CD4-positive, CD25-positive, alpha-beta regulatory T cell (primary cell): ENCODE results near the gene ANXA5. TPM values are rescaled to one million over a fixed set of nuclear protein-coding genes. Genes with fewer than 3 reads are reported as not detected.

Experiments used
- ATAC-seq, 2 donors: fragments of 150-1000 bp; cut with Tn5 transposase; one replicate each; pipeline ENCODE4 v1.10.0; 2021; ENCODE audit warnings: low read depth in 2 of 2, moderate number of reproducible peaks in 2 of 2, moderate library complexity in 1 of 2
- DNase-seq, 3 donors: peaks; one replicate each; pipeline versions ENCODE4 v3.0.0 to v3.0.0-alpha.2; 2012 to 2022; ENCODE audit warnings: mixed read lengths in 1 of 3
- H3K27ac ChIP-seq: one replicate; pipeline ENCODE4 v1.7.0; 2013; ENCODE audit warnings: mild to moderate bottlenecking, low read length; ENCODE audit not compliant: insufficient read depth, poor library complexity, severe bottlenecking
- H3K27me3 ChIP-seq: one replicate; pipeline ENCODE4 v1.7.0; 2013; ENCODE audit warnings: low read length; ENCODE audit not compliant: control insufficient read depth, insufficient read depth
- H3K36me3 ChIP-seq: one replicate; pipeline ENCODE4 v1.7.0; 2013; ENCODE audit warnings: mild to moderate bottlenecking, low read length, moderate library complexity; ENCODE audit not compliant: control insufficient read depth, insufficient read depth
- H3K4me1 ChIP-seq: 2 replicates; pipeline ENCODE4 v1.7.0; 2013; ENCODE audit warnings: mild to moderate bottlenecking, low read length; ENCODE audit not compliant: insufficient read depth, control insufficient read depth, poor library complexity, severe bottlenecking
- H3K4me3 ChIP-seq: one replicate; pipeline ENCODE4 v1.7.0; 2013; ENCODE audit warnings: low read depth, mild to moderate bottlenecking, low read length, moderate library complexity
- H3K9me3 ChIP-seq, 2 experiments: 1 replicate in 1 of 2; 2 replicates in 1 of 2; pipeline ENCODE4 v1.7.0; 2013; ENCODE audit warnings: low read length in 2 of 2, mild to moderate bottlenecking in 1 of 2, moderate library complexity in 1 of 2; ENCODE audit not compliant: control insufficient read depth in 2 of 2
- H3K27ac Mint-ChIP-seq, 3 donors: one replicate each; pipeline ENCODE4 v1.8.0; 2020 to 2022; ENCODE audit warnings: mild to moderate bottlenecking in 3 of 3, mixed read lengths in 3 of 3, moderate library complexity in 2 of 3
- H3K27me3 Mint-ChIP-seq: one replicate; pipeline ENCODE4 v1.8.0; 2022; ENCODE audit warnings: mild to moderate bottlenecking, mixed read lengths
- H3K36me3 Mint-ChIP-seq: one replicate; pipeline ENCODE4 v1.8.0; 2020; ENCODE audit warnings: mixed read lengths
- H3K4me1 Mint-ChIP-seq, 4 donors: one replicate each; pipeline ENCODE4 v1.8.0; 2020 to 2022; ENCODE audit warnings: mixed read lengths in 4 of 4, mild to moderate bottlenecking in 1 of 4
- H3K4me3 Mint-ChIP-seq, 4 donors: one replicate each; pipeline ENCODE4 v1.8.0; 2020 to 2022; ENCODE audit warnings: mild to moderate bottlenecking in 4 of 4, mixed read lengths in 4 of 4, moderate library complexity in 3 of 4
- H3K9me3 Mint-ChIP-seq, 7 donors: one replicate each; pipeline ENCODE4 v1.8.0; 2020 to 2022; ENCODE audit warnings: mixed read lengths in 7 of 7, mild to moderate bottlenecking in 3 of 7, moderate library complexity in 2 of 7
- polyA plus RNA-seq, 4 donors: library from polyadenylated mRNA; unstranded; fragments of 300-500 nt; fragmentation: Illumina TruSeq; gene quantifications; one replicate each; pipeline ENCODE4 v1.2.3, GENCODE V29; 2021
- total RNA-seq: library from RNA; stranded (reverse); gene quantifications from one replicate; pipeline ENCODE4 v1.2.3, GENCODE V29; 2022

The ANXA5 gene
- total RNA-seq (125 TPM), polyA plus RNA-seq (100 to 1,000 TPM; 224 to 380 (median 302) TPM)

- Histone ChIP-seq H3K4me1 (peaks cover 22% of the 10 kb centered on the region), H3K36me3 (no peaks in the 10 kb centered on the region), H3K27me3 (no peaks in the 10 kb centered on the region), H3K4me3 (peak within 1 kb of the TSS; percentile 94), H3K9me3 (no peaks in the 10 kb centered on the region), H3K27ac (peak within 1 kb of the TSS; percentile 56)
- H3K27ac Mint-ChIP-seq, result peak within 1 kb of the TSS; percentile 38 to 92 (median 82)
- peaks cover 17% of the 10 kb centered on the region for H3K27me3 Mint-ChIP-seq
- H3K4me1 Mint-ChIP-seq, result peaks cover 21 to 45% (median 42%) of the 10 kb centered on the region in 4 donors
- peaks cover 9% of the 10 kb centered on the region for H3K36me3 Mint-ChIP-seq
- ATAC-seq (peak; percentile 88), DNase-seq (peak; percentile 60 to 87 (median 65))
- peaks cover 0 to 5% (median 0%) of the 10 kb centered on the region in 7 donors for H3K9me3 Mint-ChIP-seq
- peak within 1 kb of the TSS; percentile 93 to 99 (median 98) for H3K4me3 Mint-ChIP-seq
Measured at GRCh38 chr4:121696581-121697461, at the start of gene ANXA5. Gene ANXA5 (minus strand): TSS chr4:121696980. CDS start chr4:121696589, 391 bp downstream.

- H3K4me1 Mint-ChIP-seq, result no peaks in the 10 kb centered on the region
- Histone ChIP-seq H3K36me3 (no peaks in the 10 kb centered on the region), H3K27ac (no peak overlapping the region), H3K27me3 (peaks cover 15% of the 10 kb centered on the region), H3K4me3 (no peak overlapping the region), H3K4me1 (no peaks in the 10 kb centered on the region), H3K9me3 (no peaks in the 10 kb centered on the region)
- no peak overlapping the region for H3K4me3 Mint-ChIP-seq
- no peak overlapping the region for H3K27ac Mint-ChIP-seq
- H3K27me3 Mint-ChIP-seq, result peaks cover 13% of the 10 kb centered on the region
- ATAC-seq, result no peak
- no peaks in the 10 kb centered on the region for H3K36me3 Mint-ChIP-seq
- peaks cover 0 to 4% (median 0%) of the 10 kb centered on the region in 7 donors for H3K9me3 Mint-ChIP-seq
- DNase-seq, result no peak
Measured at GRCh38 chr4:121742794-121743193, 46.0 kb upstream of the ANXA5 start.

GRCh38 chr4:121741751-121742150, 45.0 kb upstream of the ANXA5 start:
- peaks cover 0 to 4% (median 0%) of the 10 kb centered on the region in 7 donors for H3K9me3 Mint-ChIP-seq

GRCh38 chr4:121740796-121741409, 44.1 kb upstream of the ANXA5 start:
- Histone ChIP-seq H3K27me3 (peaks cover 17% of the 10 kb centered on the region), H3K4me1 (no peaks in the 10 kb centered on the region), H3K36me3 (no peaks in the 10 kb centered on the region), H3K9me3 (no peaks in the 10 kb centered on the region), H3K4me3 (no peak overlapping the region), H3K27ac (no peak overlapping the region)
- ATAC-seq (no peak), DNase-seq (no peak)
- peaks cover 0 to 4% (median 0%) of the 10 kb centered on the region in 7 donors for H3K9me3 Mint-ChIP-seq
- no peak overlapping the region for H3K4me3 Mint-ChIP-seq
- H3K27ac Mint-ChIP-seq, result no peak overlapping the region
- H3K4me1 Mint-ChIP-seq, result no peaks in the 10 kb centered on the region
- no peaks in the 10 kb centered on the region for H3K36me3 Mint-ChIP-seq
- H3K27me3 Mint-ChIP-seq, result peaks cover 4% of the 10 kb centered on the region

More at GRCh38 chr4:121741751-121742150, 45.0 kb upstream of the ANXA5 start:
- H3K36me3 Mint-ChIP-seq, result no peaks in the 10 kb centered on the region
- H3K27me3 Mint-ChIP-seq, result peaks cover 4% of the 10 kb centered on the region
- H3K9me3 ChIP-seq, result no peaks in the 10 kb centered on the region
- H3K4me3 ChIP-seq, result no peak overlapping the region
- DNase-seq, result no peak
- ATAC-seq, result no peak
- no peak overlapping the region for H3K27ac Mint-ChIP-seq
- no peak overlapping the region for H3K4me3 Mint-ChIP-seq
- no peak overlapping the region for H3K27ac ChIP-seq
- H3K27me3 ChIP-seq, result peaks cover 13% of the 10 kb centered on the region
- no peaks in the 10 kb centered on the region for H3K4me1 ChIP-seq
- no peaks in the 10 kb centered on the region for H3K4me1 Mint-ChIP-seq
- no peaks in the 10 kb centered on the region for H3K36me3 ChIP-seq

DNA sequence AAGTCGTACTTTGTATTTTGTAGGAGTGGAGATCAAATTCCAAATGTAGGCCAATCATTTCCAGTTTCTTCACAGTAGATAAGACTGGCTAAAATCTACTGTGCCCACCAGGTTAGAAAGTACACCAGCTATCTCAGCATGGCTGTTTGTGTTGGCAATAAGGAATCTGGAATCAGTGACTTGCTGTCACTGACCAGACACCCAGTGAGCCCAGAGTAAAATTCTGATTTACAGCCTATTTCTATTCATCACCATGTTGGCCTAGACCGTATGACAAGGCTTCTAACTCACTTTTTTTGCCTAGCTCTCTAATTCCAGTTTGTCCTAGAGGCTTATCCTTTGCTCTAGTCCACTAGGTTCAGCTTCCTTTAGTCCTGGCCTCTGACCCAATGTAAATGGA, 42.8 kb upstream of the ANXA5 start:
- Histone ChIP-seq H3K27ac (no peak overlapping the region), H3K27me3 (peaks cover 17% of the 10 kb centered on the region), H3K4me3 (no peak overlapping the region), H3K36me3 (no peaks in the 10 kb centered on the region), H3K4me1 (no peaks in the 10 kb centered on the region), H3K9me3 (no peaks in the 10 kb centered on the region)
- Mint-ChIP-seq H3K27me3 (peaks cover 4% of the 10 kb centered on the region), H3K4me1 (no peaks in the 10 kb centered on the region), H3K36me3 (no peaks in the 10 kb centered on the region), H3K9me3 (no peaks in the 10 kb centered on the region), H3K27ac (no peak overlapping the region), H3K4me3 (no peak overlapping the region)
- ATAC-seq (no peak), DNase-seq (no peak)

GRCh38 chr4:121738780-121739535, 42.2 kb upstream of the ANXA5 start:
- Mint-ChIP-seq H3K4me3 (no peak overlapping the region), H3K27ac (no peak overlapping the region), H3K4me1 (no peaks in the 10 kb centered on the region), H3K27me3 (peaks cover 4% of the 10 kb centered on the region), H3K9me3 (no peaks in the 10 kb centered on the region), H3K36me3 (no peaks in the 10 kb centered on the region)
- ATAC-seq (no peak), DNase-seq (no peak)
- H3K27ac ChIP-seq, result no peak overlapping the region
- peaks cover 17% of the 10 kb centered on the region for H3K27me3 ChIP-seq
- H3K9me3 ChIP-seq, result no peaks in the 10 kb centered on the region
- H3K4me3 ChIP-seq, result no peak overlapping the region
- H3K4me1 ChIP-seq, result no peaks in the 10 kb centered on the region
- no peaks in the 10 kb centered on the region for H3K36me3 ChIP-seq

GRCh38 chr4:121737846-121738554, 41.2 kb upstream of the ANXA5 start:
- no peaks in the 10 kb centered on the region for H3K36me3 Mint-ChIP-seq

More at GRCh38 chr4:121737846-121738554, 41.2 kb upstream of the ANXA5 start:
- Histone ChIP-seq H3K36me3 (no peaks in the 10 kb centered on the region), H3K27ac (no peak overlapping the region), H3K9me3 (no peaks in the 10 kb centered on the region), H3K27me3 (peaks cover 16% of the 10 kb centered on the region), H3K4me3 (no peak overlapping the region), H3K4me1 (no peaks in the 10 kb centered on the region)
- ATAC-seq (no peak), DNase-seq (no peak)
- H3K9me3 Mint-ChIP-seq, result no peaks in the 10 kb centered on the region
- no peak overlapping the region for H3K4me3 Mint-ChIP-seq
- peaks cover 4% of the 10 kb centered on the region for H3K27me3 Mint-ChIP-seq
- H3K27ac Mint-ChIP-seq, result no peak overlapping the region
- no peaks in the 10 kb centered on the region for H3K4me1 Mint-ChIP-seq
